Ectodermal cell (in vitro differentiated cells): ENCODE results near the gene DIPK1A.

Experiments used
- H3K27ac ChIP-seq: 2 replicates; pipeline ENCODE4 v1.7.0; 2013; ENCODE audit warnings: mild to moderate bottlenecking, low read depth, low read length; ENCODE audit not compliant: insufficient read depth, poor library complexity, severe bottlenecking
- H3K27me3 ChIP-seq: 2 replicates; pipeline ENCODE4 v1.7.0; 2013; ENCODE audit warnings: mild to moderate bottlenecking, low read length; ENCODE audit not compliant: insufficient read depth, control insufficient read depth, poor library complexity, severe bottlenecking
- H3K36me3 ChIP-seq: one replicate; pipeline ENCODE4 v1.7.0; 2013; ENCODE audit warnings: low read length; ENCODE audit not compliant: control insufficient read depth, insufficient read depth
- H3K4me1 ChIP-seq: one replicate; pipeline ENCODE4 v1.7.0; 2013; ENCODE audit warnings: low read length; ENCODE audit not compliant: control insufficient read depth, insufficient read depth
- H3K4me3 ChIP-seq: 2 replicates; pipeline ENCODE4 v1.7.0; 2013; ENCODE audit warnings: low read depth, low read length, control low read depth; ENCODE audit not compliant: insufficient read depth
- H3K9me3 ChIP-seq: 2 replicates; pipeline ENCODE4 v1.7.0; 2013; ENCODE audit warnings: mild to moderate bottlenecking, low read length, moderate library complexity; ENCODE audit not compliant: control insufficient read depth
- WGBS, 2 experiments: methylation state at CpG; one replicate each; pipeline ENCODE4 v1.1.7; 2013; ENCODE audit warnings: missing lambda C conversion rate in 2 of 2; 5-methylcytosine and 5-hydroxymethylcytosine counted together

DIPK1A gene

GRCh38 chr1:92934395-92935378 is 26.6 kb downstream of the DIPK1A start:
- H3K4me3 ChIP-seq = no peak overlapping the region
- no peaks in the 10 kb centered on the region for H3K27me3 ChIP-seq
- no peaks in the 10 kb centered on the region for H3K4me1 ChIP-seq
- H3K36me3 ChIP-seq = no peaks in the 10 kb centered on the region
- H3K9me3 ChIP-seq = no peaks in the 10 kb centered on the region
- H3K27ac ChIP-seq = no peak overlapping the region
- WGBS, 2 experiments = 86 to 91% methylated on average over 4 of the region's 5 CpGs

DNA sequence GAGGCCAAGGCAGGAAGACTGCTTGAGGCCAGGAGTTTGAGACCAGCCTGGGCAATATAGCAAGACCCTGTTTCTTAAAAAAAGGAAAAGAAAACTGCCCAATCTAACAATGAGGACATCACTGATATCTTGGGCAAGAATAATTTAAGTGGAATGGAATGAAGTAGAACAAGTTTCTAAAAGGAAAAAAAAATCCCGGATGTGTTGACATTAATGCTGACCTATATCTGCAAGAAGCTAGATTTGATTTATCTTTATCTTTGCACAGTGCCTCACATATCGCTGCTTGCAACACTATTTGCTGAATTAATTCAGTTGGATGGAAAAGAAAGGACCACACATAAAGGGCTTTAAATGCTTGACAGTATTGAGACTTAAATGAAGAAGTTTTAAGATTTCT is 27.8 kb downstream of the DIPK1A start:
- 92 to 97% methylated on average over 2 of the region's 2 CpGs for WGBS, 2 experiments
- no peaks in the 10 kb centered on the region for H3K27me3 ChIP-seq
- H3K27ac ChIP-seq = no peak overlapping the region
- no peaks in the 10 kb centered on the region for H3K36me3 ChIP-seq
- no peaks in the 10 kb centered on the region for H3K9me3 ChIP-seq
- H3K4me1 ChIP-seq = no peaks in the 10 kb centered on the region
- H3K4me3 ChIP-seq = no peak overlapping the region

GRCh38 chr1:92931691-92932090 is 29.6 kb downstream of the DIPK1A start:
- Histone ChIP-seq H3K27ac (no peak overlapping the region), H3K9me3 (no peaks in the 10 kb centered on the region), H3K36me3 (no peaks in the 10 kb centered on the region), H3K4me1 (no peaks in the 10 kb centered on the region), H3K4me3 (no peak overlapping the region), H3K27me3 (no peaks in the 10 kb centered on the region)
- 79 to 84% methylated on average over 4 of the region's 4 CpGs for WGBS, 2 experiments

GRCh38 chr1:92929461-92929860 is 31.8 kb downstream of the DIPK1A start:
- Histone ChIP-seq H3K4me3 (no peak overlapping the region), H3K27ac (no peak overlapping the region), H3K36me3 (no peaks in the 10 kb centered on the region), H3K4me1 (no peaks in the 10 kb centered on the region), H3K9me3 (no peaks in the 10 kb centered on the region), H3K27me3 (no peaks in the 10 kb centered on the region)
- WGBS, 2 experiments = 73 to 79% methylated on average over 1 of the region's 1 CpG

- no peaks in the 10 kb centered on the region for H3K9me3 ChIP-seq
- no peak overlapping the region for H3K27ac ChIP-seq
- H3K27me3 ChIP-seq = no peaks in the 10 kb centered on the region
- no peaks in the 10 kb centered on the region for H3K36me3 ChIP-seq
- H3K4me1 ChIP-seq = no peaks in the 10 kb centered on the region
- no peak overlapping the region for H3K4me3 ChIP-seq
Measured at GRCh38 chr1:92927870-92928269, 33.4 kb downstream of the DIPK1A start.

DNA sequence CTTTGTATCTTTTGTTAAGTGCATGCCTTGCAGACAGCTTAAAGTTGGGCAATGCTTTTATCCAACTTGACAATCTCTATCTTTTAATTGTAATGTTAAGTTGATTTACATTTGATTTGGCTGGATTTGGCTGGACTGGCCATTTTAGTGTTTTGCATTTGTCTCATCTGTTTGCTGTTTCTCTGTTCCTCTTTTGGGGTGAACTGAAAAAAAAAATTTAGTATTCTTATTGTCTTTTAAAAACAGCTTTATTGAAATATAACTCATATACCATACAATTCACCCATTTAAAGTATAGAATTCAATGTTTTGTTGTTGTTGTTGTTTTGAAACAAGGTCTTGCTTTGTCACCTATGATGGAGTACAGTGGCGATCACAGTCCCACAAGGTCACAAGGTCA is 34.4 kb downstream of the DIPK1A start:
- Histone ChIP-seq H3K4me1 (no peaks in the 10 kb centered on the region), H3K4me3 (no peak overlapping the region)
- WGBS, 2 experiments = 86 to 90% methylated on average over 1 of the region's 1 CpG

DNA sequence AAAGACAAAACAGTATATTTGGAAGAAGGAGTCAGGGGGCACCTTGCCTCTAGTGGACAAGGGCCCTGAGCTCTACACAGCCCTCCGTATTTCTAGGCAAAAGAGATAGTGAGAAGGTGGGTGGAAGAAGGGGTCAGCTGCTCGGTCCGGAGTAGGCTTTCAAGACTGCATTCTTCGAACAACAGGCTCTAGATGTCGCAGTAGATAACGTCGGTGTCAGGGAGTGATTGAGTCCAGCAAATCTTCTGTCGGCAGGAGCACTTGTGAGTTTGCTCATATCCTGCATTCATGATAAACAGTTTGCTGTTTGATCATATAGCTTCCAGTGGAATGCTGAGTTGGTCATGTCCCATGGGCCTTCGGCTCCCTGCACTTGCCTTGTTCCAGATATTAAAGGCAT is 36.8 kb downstream of the DIPK1A start:
- 91 to 92% methylated on average over 9 of the region's 9 CpGs for WGBS, 2 experiments
- no peaks in the 10 kb centered on the region for H3K4me1 ChIP-seq

More for the DNA sequence above, 34.4 kb downstream of the DIPK1A start:
- Histone ChIP-seq H3K27me3 (no peaks in the 10 kb centered on the region), H3K27ac (no peak overlapping the region), H3K9me3 (no peaks in the 10 kb centered on the region), H3K36me3 (no peaks in the 10 kb centered on the region)

DNA sequence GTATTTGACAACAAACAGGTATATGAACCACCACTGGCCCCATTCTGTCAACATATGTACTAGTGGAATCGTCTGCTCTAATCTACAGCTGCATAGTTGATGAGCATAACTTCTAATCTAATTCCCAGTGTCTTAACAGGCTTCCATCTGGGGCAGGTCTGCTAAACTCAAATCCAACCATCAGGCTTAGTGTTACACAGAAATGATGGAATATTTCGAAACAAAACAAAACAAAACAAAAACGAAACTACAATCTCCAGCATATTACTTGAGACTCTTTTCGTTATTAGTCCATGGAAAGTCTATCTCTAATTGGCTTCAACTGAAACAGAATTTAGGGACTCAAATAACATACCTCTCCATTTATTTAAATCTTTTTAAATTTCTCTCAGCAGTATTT is 37.6 kb downstream of the DIPK1A start:
- WGBS, 2 experiments = 94 to 96% methylated on average over 4 of the region's 4 CpGs
- Histone ChIP-seq H3K36me3 (no peaks in the 10 kb centered on the region), H3K4me1 (no peaks in the 10 kb centered on the region), H3K9me3 (no peaks in the 10 kb centered on the region), H3K27ac (no peak overlapping the region), H3K27me3 (no peaks in the 10 kb centered on the region), H3K4me3 (no peak overlapping the region)

More for the DNA sequence above, 36.8 kb downstream of the DIPK1A start:
- no peaks in the 10 kb centered on the region for H3K36me3 ChIP-seq
- no peaks in the 10 kb centered on the region for H3K9me3 ChIP-seq
- no peak overlapping the region for H3K4me3 ChIP-seq
- H3K27ac ChIP-seq = no peak overlapping the region
- H3K27me3 ChIP-seq = no peaks in the 10 kb centered on the region

DNA sequence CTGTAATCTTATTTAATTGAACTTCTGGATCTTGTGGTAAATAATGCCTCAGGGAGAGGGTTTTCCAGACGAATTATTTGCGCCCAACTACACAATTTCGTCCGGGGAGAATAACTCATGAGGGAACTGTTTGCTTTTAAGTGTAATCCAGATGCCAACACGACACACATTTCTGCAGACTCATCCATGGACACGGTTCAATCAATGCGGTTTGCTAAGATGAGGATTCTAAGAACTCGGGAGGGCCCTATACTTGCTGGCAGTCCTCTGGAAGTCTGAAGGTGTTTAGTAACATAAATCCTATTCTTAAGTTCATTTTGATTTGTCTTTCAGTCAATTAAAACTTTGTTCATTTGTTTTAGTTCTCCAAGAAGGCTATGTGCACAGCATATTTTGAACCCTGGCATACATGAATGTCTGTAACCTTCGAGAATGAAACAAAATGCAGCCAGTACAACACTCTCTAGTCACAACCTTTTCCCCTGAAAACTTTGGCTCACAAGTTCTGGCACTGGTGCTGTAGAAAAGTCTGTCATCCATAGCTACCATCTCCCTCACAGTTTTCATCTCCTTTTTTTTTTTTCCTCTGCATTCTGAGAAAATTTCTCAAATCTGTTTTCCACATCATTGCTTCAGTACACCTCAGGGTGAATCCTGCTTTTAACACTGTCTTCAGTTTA is 38.8 kb downstream of the DIPK1A start:
- no peaks in the 10 kb centered on the region for H3K9me3 ChIP-seq
- H3K27ac ChIP-seq = no peak overlapping the region
- no peaks in the 10 kb centered on the region for H3K4me1 ChIP-seq
- 93 to 97% methylated on average over 9 of the region's 9 CpGs for WGBS, 2 experiments
- H3K36me3 ChIP-seq = no peaks in the 10 kb centered on the region
- H3K27me3 ChIP-seq = no peaks in the 10 kb centered on the region
- no peak overlapping the region for H3K4me3 ChIP-seq
